Cardiac muscle cell (in vitro differentiated cells and primary cell): Measurements from ENCODE around the gene TSPAN13. TPM values are rescaled to one million over a fixed set of nuclear protein-coding genes. Genes with fewer than 3 reads are reported as not detected.

Experiments used
- polyA plus RNA-seq: library from polyadenylated mRNA; unstranded; fragments of >200 nt; fragmentation: Nextera tagmentation; extraction: Ambion mirVana; gene quantifications from 2 replicates; pipeline ENCODE4 v1.2.1, GENCODE V29; 2016
- total RNA-seq: library from RNA; depleted of rRNA; stranded (reverse); fragments of >200 nt; gene quantifications from 2 replicates; pipeline ENCODE4 v1.2.3, GENCODE V29; 2016

TSPAN13 gene
- total and polyA plus RNA-seq, 2 experiments from 2014 or later: 34.2 to 152 TPM

Other genes starting within 250 kb of the TSPAN13 start
- gene LRRC72, start 226.9 kb upstream of the TSPAN13 start, total RNA-seq: not detected in 2 replicates
- not detected in 2 replicates for gene LRRC72, start 226.9 kb upstream of the TSPAN13 start, polyA plus RNA-seq
- gene ANKMY2, start 108.0 kb upstream of the TSPAN13 start, total RNA-seq: 36.7 and 54.1 TPM in 2 replicates
- 44.6 and 81.5 TPM in 2 replicates for gene ANKMY2, start 108.0 kb upstream of the TSPAN13 start, polyA plus RNA-seq
- gene BZW2, start 107.6 kb upstream of the TSPAN13 start, total RNA-seq: 281 and 358 TPM in 2 replicates
- 236 and 421 TPM in 2 replicates for gene BZW2, start 107.6 kb upstream of the TSPAN13 start, polyA plus RNA-seq
- gene AGR2, start 51.2 kb downstream of the TSPAN13 start, total RNA-seq: not detected in 2 replicates
- gene AGR2, start 51.2 kb downstream of the TSPAN13 start, polyA plus RNA-seq: 0.38 TPM in 1 of 2 replicates, not detected in the other
- gene AGR3, start 128.2 kb downstream of the TSPAN13 start, total RNA-seq: not detected in 2 replicates
- gene AGR3, start 128.2 kb downstream of the TSPAN13 start, polyA plus RNA-seq: not detected in 2 replicates